ENCODE results near the gene SETD3. TPM values are rescaled to one million over a fixed set of nuclear protein-coding genes. Genes with fewer than 3 reads are reported as not detected.
"Not testable (repeated sequence)": the region's sequence is repeated elsewhere in the genome, so short reads cannot be mapped to it uniquely, and the experiment has no call there.

SETD3 gene
- total RNA-seq, 8 experiments from 2014 or later, result 30.6 to 66.2 (median 42.9) TPM

DNA sequence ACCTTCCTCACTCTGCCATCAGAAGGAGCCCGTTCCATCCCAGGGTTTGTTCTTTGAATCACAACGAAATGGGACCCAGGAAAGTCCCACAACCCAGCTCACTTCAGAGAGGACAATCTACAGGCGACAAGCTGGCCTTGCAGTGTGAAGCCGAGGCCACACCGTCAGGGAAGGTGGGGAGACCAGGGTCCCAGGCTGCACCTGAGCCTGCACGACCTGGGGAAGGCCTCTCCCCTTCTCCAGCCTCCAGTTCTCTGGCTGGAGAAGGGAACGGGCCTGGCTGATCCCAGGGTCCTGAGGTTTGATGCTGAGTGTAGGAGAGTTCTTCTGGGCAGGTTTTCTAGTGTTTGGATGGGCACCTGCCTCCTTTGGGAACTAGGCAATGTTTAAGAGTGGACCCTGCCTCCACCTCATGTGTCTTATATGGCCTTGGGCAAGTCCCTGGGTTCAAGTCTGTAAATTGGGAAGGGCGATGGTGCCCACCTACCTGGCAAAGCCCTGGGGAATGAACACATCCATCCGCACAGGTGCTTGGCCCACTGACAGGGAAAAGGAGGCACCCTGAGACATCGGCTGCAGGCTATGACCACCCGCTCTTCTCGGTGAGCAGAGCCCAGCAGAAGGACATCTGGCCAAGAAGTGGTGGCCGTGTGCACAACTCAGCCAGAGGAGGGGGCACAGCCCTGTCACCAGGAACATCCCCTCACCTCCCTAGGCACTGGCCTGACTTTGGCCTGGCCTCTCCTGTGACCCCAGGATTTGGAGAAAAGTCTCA lies 130.8 kb downstream of the SETD3 start:
- ATAC-seq (replicated peaks in 6 of 8), result no peak
- Histone ChIP-seq H3K4me1 (replicated peaks in 1 of 2) (peaks cover 4 to 5% of the 10 kb centered on the region in 2 donors), H3K4me3 (no peak overlapping the region), H3K27ac (no peak overlapping the region)
- 17 to 94% (median 83%) methylated on average over 1 to 8 of the region's 13 CpGs; no CpG with 5 or more reads in 4 of the 10 experiments for WGBS, 10 experiments
- in situ Hi-C loops (cut with MboI; ENCODE audit: low pct_unique_long_range_greater_than_20kb in 2 of 9, low sequenced_read_pairs in 9 of 9, unreplicated experiment in 9 of 9), result no loop called here

DNA sequence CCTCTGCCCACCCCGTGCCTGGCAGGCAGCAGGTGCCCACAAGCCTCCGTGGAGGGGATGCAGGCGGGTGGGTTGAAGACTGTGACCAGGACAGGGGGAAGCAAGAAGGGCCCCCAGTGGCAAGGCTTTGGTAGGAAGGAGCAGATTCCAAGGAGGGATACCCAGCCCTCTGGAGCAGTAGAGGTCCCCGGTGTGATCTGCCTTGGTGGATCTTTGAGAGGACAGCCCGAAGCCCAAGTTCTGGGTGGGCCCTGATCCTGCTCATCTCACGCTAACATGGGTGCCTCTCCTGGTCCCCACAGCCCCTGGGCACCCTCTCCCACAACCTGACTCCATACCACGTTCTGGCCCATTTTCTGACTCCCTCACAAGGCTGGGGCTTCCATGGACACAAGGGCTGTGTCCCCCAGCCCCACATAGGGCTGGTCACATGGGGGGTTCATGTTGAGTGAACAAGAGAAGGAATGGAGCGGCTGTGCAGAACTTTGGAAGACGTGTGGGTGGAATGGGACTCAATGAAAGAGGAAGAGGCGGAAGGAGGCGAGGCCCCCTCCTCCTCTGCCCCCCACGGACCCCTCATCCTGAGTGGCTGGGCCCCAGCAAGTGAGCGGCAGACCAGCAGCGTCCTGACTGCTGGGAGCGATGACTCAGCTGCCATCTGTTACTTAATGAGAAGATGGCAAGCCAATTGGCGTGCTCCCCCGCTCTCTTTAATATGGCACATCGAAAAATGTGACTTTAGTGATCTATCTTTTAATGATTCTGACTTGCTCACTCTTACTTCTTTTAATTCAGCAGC lies 131.6 kb downstream of the SETD3 start:
- H3K4me1 ChIP-seq (replicated peaks in 1 of 2), result peaks cover 5 to 11% of the 10 kb centered on the region in 2 donors
- in situ Hi-C loops (cut with MboI; ENCODE audit: low pct_unique_long_range_greater_than_20kb in 2 of 9, low sequenced_read_pairs in 9 of 9, unreplicated experiment in 9 of 9), result no loop called here
- WGBS, 10 experiments, result 20 to 100% (median 61%) methylated on average over 1 to 4 of the region's 18 CpGs; no CpG with 5 or more reads in 4 of the 10 experiments

DNA sequence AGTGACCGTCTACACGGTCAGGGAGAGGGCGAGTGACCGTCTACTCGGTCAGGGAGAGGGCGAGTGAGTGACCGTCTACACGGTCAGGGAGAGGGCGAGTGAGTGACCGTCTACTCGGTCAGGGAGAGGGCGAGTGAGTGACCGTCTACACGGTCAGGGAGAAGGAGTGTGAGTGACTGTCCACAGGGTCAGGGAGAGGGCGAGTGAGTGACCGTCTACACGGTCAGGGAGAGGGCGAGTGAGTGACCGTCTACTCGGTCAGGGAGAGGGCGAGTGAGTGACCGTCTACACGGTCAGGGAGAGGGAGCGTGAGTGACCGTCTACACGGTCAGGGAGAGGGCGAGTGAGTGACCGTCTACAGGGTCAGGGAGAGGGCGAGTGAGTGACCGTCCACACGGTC lies 132.4 kb downstream of the SETD3 start:
- H3K4me3 ChIP-seq; in situ Hi-C loops (cut with MboI; ENCODE audit: low pct_unique_long_range_greater_than_20kb in 2 of 9, low sequenced_read_pairs in 9 of 9, unreplicated experiment in 9 of 9): not testable (repeated sequence)
- WGBS, 10 experiments, result 93 to 100% (median 100%) methylated on average over 1 to 6 of the region's 31 CpGs; no CpG with 5 or more reads in 7 of the 10 experiments

More for the DNA sequence above, 131.6 kb downstream of the SETD3 start:
- Histone ChIP-seq H3K27ac (no peak overlapping the region), H3K4me3 (no peak overlapping the region)
- ATAC-seq (replicated peaks in 6 of 8), result peak in 5 of 8 experiments; percentile 53 to 76 (median 55)

More for the DNA sequence above, 132.4 kb downstream of the SETD3 start:
- H3K4me1 ChIP-seq (replicated peaks in 1 of 2), result peaks cover 5 to 11% of the 10 kb centered on the region in 2 donors
- not testable (repeated sequence) for ATAC-seq (replicated peaks in 6 of 8); H3K27ac ChIP-seq

Other genes starting within 250 kb of the SETD3 start
- 1 to 10 TPM in 1 of 8 experiments, under 1 TPM in 7; 0.04 to 3.0 (median 0.16) TPM for gene BCL11B, start 208.7 kb downstream of the SETD3 start, total RNA-seq
- 10 to 100 TPM; 12.5 to 51.8 (median 25.2) TPM for gene CCNK, start 550 bp upstream of the SETD3 start, total RNA-seq
- 10 to 100 TPM in 5 of 8 experiments, 1 to 10 TPM in 3; 2.0 to 62.2 (median 18.8) TPM for gene CCDC85C, start 123.3 kb upstream of the SETD3 start, total RNA-seq
- gene HHIPL1, start 164.3 kb upstream of the SETD3 start, total RNA-seq, result 1 to 10 TPM in 7 of 8 experiments, under 1 TPM in 1; 0.84 to 2.3 (median 1.9) TPM
- gene CYP46A1, start 203.4 kb upstream of the SETD3 start, total RNA-seq, result 10 to 100 TPM in 1 of 8 experiments, 1 to 10 TPM in 7; 1.7 to 12.3 (median 3.7) TPM